Erythroblast (primary cell): ENCODE data around the gene LRP3.
"Not testable (repeated sequence)": the region's sequence is repeated elsewhere in the genome, so short reads cannot be mapped to it uniquely, and the experiment has no call there.

ENCODE experiments used
- DNase-seq, 2 experiments: peaks; one replicate each; lab custom pipeline; 2025; lab: John Stamatoyannopoulos, UW
- GATA1 ChIP-seq: IDR thresholded peaks from 2 replicates; pipeline ENCODE4 v1.6.1; 2011; ENCODE audit warnings: low read depth, mild to moderate bottlenecking, control low read depth, low read length, moderate library complexity
- POLR2A ChIP-seq: IDR thresholded peaks from 2 replicates; pipeline ENCODE4 v1.6.1; 2011; ENCODE audit warnings: mild to moderate bottlenecking, low read length

Gene LRP3

DNA sequence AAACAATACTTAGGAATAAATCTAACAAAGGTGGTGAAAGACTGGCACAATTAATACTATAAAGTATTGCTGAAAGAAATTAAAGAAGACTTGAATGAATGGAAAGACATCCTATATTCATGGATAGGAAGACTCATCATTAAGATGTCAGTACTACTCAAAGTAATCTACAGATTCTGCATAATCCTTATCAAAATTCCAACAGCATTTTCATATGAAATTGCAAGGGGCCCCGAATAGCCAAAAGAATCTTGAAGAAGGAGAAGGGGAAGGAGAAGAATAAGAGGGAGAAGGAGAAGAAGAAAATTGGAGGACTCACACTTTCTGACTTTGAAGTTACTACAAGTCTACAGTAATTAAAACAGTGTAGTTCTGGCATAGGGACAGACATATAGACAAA, 25.6 kb upstream of the LRP3 start:
- TF ChIP-seq GATA1 (no peak), POLR2A (no peak)
- no peak for DNase-seq

DNA sequence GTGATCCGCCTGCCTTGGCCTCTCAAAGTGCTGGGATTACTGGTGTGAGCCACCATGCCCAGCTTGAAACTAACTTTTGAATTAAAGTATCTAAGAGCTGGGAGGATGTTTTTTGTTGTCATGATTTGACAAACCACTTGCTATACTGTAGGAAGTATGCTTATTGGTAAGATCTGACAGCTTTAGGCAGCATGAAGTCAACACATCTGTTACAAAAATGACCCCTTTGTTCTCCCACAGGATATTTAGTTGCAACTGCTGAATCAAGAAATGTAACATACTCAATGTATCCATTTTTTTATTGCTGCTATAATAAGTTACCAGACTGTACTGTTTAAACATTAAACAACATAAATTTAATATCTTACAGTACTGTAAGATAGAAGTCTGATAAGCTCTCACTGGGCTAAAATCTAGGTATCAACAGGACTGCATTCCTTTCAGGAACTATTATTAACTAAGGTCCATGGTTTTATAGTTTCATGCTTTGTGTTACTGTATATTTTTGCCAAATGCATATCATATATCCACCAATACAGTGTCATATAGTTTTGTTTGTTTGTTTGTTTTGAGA, 22.8 kb upstream of the LRP3 start:
- no peak for DNase-seq
- TF ChIP-seq POLR2A, result no peak
- TF ChIP-seq GATA1, result no peak

DNA sequence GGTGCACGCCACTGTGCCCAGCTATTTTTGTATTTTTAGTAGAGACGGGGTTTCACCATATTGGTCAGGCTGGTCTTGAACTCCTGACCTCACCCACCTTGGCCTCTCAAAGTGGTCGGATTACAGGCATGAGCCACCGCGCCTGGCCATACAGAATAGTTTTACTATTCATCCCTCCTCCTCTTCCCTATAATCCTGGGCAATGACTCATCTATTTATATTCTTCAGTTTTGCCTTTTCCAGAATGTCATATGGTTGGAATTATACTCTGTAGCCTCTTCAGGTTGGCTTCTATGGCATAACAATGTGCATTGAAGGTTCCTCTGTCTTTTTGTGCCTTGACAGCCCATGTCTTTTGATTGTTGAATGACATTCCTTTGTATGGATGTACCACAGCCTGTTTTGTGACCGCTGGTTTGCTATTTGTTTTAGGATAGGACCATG, 22.2 kb upstream of the LRP3 start:
- DNase-seq, result no peak
- TF ChIP-seq POLR2A (no peak), GATA1 (no peak)

DNA sequence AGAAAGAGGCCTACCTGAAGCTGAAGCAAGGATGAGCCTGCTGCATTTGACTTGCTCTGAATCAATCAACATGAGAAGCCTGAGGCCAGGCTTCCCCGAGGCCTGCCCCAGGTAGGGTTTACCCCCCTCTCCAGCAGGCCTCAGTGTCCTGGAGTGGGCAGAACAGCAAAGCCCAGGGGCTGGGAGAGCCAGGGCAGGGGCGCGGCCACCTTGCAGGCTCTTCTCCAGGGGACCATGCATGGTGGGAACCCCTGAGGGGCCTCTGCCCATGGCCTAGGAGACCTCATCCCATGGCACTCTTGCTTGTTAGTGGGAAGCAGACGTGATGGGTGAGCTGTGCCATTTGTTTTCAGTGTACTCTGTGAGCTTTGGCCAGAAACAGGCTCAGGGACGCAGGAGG, 19.9 kb upstream of the LRP3 start:
- DNase-seq, result no peak
- TF ChIP-seq GATA1 (no peak), POLR2A (no peak)

DNA sequence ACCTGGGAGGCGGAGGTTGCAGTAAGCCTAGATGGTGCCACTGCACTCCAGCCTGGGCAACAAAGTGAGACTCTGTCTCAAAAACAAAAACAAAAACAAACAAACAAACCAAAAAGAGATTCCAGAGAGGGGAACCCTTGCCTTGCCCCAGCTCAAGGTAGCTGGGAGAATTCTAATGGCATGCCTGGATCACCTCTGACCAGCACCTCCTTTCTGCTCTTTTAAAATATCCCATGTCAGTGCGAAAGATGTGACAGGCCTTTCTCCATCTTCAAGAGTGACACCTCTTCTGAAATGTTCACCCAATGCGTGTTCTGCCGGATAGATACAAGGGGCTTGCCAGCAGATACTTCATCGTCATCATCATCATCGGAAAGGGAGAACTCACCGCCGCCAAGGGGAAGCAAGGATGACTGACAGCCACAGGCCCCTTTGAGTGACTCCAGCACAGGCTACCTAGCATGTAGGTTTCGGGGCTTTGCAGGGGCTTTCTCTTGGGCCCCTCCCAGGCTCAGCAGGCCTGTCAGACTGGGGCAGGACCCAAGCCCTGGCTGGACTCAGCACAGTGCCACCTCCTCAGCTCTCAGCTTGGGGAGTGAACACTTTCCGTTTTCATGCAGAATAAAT, 18.9 kb upstream of the LRP3 start:
- no peak for DNase-seq
- no peak for TF ChIP-seq GATA1
- TF ChIP-seq POLR2A, result no peak

DNA sequence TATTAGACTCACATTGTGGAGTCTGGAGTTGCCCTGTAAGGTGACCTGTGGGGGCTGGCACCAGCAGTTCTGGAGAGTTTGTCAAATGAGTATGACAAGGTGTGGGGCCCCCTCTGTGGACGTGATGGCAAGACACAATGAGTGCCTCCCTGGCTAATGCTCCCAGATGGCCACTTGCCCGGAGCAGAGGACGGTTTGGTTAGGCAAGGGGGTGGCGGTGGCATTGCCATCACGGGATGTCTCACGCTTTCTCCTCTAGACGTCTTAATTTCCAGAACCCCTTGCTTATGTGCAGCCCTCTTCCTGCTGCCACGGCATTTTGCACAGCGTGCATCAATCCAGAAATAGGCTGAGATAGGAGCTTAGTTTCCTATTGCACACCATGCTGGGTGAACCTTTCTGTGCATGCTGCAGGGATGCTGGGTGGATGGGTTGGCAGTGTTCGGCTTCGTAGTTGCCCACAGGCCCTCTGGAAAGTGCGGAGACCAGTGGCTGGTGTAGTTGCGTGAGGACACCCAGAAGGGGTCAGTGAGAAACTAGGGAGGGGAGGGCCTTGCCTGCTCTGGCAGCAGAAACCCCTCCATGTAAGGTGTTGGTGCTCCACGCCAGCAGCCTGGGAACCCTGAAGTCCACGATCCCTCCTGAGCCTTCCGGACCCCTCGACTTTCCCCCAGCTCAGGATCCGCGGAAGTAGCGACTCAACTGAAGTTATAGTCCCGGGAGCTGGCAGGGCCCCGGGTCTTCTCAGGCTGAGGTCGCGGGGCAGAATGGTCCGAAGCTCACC, 18.1 kb upstream of the LRP3 start:
- no peak for TF ChIP-seq POLR2A
- TF ChIP-seq GATA1, result no peak
- peak; percentile 40 to 66 for DNase-seq

DNA sequence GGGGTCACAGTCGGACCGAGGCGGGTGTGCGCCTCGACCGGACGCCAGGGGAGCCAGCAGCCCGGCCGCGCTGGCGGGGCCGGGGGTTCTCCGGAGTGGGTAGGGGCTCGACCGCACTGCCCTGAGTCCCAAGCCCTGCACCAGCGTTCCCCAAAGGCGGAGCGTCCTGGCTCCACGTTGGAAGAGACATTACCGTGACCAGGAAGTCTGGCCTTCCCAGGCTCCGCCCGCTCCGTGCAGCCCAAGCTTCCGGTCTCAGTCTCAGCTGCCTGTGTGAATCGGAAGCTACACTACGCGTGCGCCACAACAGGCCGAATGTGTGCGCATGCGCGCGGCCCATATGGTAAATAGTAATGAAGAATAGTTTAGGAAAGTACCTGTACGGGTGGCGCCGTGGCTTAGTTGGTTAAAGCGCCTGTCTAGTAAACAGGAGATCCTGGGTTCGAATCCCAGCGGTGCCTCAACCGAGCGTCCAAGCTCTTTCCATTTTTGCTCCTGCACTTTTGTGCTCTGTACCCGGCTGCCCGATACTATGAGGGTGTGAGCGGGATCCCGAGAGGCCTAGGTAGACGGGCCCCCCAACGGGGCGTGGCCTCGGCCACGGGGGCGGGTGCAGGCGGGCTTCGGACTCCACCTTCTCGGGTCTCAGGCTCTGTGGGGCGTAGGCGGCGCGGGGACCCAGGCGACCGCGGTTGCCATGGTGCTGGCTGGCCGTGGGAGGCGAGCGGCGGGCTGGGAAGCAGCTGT, 17.3 kb upstream of the LRP3 start:
- peak; percentile 97 to 99 for DNase-seq
- peak; percentile 89 for TF ChIP-seq POLR2A
- TF ChIP-seq GATA1, result no peak

DNA sequence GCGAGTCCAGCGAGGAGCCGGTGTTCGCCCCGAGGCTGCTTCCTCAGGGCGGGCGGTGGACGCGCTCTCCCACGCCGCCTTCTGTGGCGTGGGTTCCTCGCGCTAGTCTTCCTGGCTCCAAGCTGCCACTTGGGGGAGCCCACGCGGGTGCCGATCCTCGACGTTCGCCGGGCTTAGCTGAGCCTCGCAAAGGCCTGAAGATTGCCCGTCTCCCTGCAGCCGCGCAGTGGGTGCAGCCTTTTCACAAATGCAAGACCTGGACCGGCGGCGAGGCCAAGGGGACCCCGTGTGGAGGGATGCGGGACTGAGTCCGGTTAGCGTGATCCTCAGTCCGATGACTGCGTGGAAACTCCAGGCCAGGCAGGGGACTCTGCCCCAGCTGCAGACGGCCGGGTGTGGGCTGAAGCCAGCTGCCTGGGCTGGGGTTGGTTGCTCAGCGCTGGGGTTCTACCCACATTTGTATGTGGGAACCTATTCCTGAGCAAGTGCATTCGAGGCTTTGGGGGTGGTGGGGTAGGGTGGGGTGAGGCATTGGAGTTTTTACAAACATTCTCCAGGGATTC, 16.6 kb upstream of the LRP3 start:
- DNase-seq, result peak; percentile 87 to 92
- TF ChIP-seq POLR2A, result no peak
- no peak for TF ChIP-seq GATA1

DNA sequence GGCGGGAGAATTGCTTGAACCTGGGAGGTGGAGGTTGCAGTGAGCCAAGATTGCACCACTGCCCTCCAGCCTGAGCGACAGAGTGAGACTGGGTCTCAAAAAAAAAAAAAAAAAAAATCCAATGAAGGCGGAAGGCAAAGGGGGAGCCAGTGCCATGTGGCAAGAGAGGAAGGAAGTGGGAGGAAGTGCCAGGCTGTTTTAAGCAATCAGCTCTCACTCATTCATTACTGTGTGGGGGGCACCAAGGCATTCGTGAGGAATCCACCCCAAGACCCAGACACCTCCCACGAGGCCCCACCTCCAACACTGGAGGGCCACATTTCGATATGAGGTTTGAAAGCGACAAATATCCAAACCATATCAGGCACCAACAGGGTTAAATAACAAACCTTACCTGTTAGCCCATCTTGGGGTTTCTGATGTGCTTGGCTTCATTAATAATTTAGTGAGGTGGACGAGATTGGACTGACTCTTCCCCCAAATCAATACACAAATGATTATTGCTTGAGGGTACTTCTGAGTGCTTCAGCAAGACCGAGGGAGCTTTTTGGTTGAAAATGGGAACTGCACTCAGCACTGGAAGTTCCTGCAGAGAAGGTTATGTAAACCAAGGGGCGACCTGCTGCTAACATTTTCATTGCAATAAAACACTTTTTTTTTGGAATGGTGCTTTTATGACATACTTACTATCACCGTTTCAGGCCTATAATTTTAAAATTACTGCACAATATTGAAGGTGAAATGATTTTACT, 7.5 kb upstream of the LRP3 start:
- no peak for DNase-seq
- TF ChIP-seq GATA1 (no peak), POLR2A (no peak)

DNA sequence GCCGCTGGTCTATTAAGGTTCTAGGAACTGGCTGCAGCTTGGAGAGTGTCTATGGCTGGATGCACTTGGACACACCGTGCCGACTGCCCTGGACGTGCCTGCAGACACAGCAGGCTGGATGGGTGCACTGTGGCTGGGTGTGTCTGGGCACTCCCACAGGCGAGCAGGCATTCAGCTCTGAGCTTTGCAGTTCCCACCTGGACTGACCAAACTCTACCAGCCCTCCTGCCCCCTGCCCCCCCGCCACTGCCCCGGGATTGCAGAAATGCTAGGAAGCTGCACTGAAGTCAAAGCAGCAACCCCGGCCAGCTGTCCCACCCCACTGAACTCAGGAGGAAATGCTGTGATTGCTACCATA, 7.0 kb upstream of the LRP3 start:
- no peak for DNase-seq
- TF ChIP-seq POLR2A (no peak), GATA1 (no peak)

DNA sequence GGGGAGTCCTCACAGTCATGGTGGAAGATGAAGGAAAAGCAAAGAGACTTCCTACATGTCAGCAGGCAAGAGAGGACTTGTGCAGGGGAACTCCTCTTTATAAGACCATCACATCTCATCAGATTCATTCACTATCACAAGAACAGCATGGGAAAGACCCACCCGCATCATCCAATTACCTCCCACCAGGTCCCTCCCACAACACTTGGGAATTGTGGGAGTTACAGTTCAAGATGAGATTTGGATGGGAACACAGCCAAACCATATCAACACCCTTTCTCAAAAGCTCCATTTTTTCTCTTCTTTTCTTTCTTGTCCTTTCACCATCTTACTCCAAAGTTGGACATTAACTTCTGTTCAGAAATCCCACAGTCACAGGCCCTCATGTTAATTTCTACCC, 4.7 kb upstream of the LRP3 start:
- TF ChIP-seq POLR2A, result no peak
- no peak for TF ChIP-seq GATA1
- no peak for DNase-seq

DNA sequence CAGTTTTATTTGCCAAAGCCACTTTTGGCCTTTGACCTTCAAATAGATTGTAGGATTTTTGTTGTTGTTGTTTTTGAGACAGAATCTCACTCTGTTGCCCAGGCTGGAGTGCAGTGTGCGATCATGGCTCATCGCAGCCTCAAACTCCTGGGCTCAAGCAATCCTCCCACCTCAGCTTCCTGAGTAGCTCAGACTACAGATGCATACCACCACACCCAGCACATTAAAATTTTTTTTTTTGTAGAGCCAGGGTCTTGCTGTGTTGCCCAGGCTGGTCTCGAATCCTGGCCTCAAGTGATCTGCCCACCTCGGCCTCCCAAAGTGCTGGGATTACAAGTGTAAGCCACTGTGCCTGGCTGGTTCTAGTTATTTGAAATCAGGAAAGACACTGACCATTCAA, 3.0 kb upstream of the LRP3 start:
- not testable (repeated sequence) for DNase-seq

DNA sequence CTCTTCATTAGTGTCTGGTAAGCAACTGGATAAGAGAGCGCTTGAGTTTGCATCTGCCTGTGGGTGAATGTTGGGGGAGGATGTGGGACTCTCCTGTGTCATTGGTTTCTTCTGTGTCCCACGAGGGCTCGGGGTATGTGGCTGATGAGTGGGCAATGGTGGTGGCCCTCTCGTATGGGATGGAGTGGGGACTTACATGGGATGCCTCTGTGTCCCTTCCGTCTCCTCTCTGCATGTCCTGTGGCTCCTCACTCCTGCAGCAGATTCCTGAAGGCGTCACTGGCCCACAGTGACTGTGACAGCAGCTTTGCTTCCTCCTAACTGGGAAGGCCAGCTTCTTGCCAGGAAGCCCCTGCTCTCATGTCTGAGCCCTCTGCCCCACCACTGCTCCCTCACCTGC, 2.6 kb upstream of the LRP3 start:
- TF ChIP-seq POLR2A, result no peak
- TF ChIP-seq GATA1, result no peak
- no peak for DNase-seq
